ENCODE results near the gene ADAM33. TPM values are rescaled to one million over a fixed set of nuclear protein-coding genes. Genes with fewer than 3 reads are reported as not detected.

Gene ADAM33
- polyA plus RNA-seq, 3 donors, result not detected

- WGBS (ENCODE audit: insufficient coverage), result no CpG with 5 or more reads among the region's 2 CpGs
- Histone ChIP-seq H3K9me3 (replicated peaks in 1 of 2; ENCODE audit: control insufficient read depth in 1 of 2, insufficient read depth in 1 of 2, low read length in 2 of 2) (no peaks in the 10 kb centered on the region), H3K9ac (ENCODE audit: insufficient read depth, low read length, poor library complexity, severe bottlenecking) (no peak overlapping the region), H2AFZ (ENCODE audit: insufficient read depth, low read depth, low read length, poor library complexity, severe bottlenecking) (no peak overlapping the region), H3K27me3 (ENCODE audit: control insufficient read depth in 2 of 2, insufficient read depth in 2 of 2, low read length in 2 of 2) (no peaks in the 10 kb centered on the region), H3K27ac (ENCODE audit: low read depth in 1 of 2, low read length in 2 of 2) (no peak overlapping the region), H3K4me2 (replicated peaks; ENCODE audit: extremely low read depth, low read length, poor library complexity, severe bottlenecking) (no peak overlapping the region), H3K36me3 (replicated peaks in 1 of 2; ENCODE audit: control insufficient read depth in 1 of 2, insufficient read depth in 2 of 2, low read length in 2 of 2) (peaks cover 16 to 76% of the 10 kb centered on the region in 2 donors), H3K79me2 (ENCODE audit: insufficient read depth, low read length) (no peaks in the 10 kb centered on the region), H3K4me3 (replicated peaks in 1 of 3; ENCODE audit: low read depth in 2 of 3, low read length in 3 of 3) (no peak overlapping the region), H4K20me1 (ENCODE audit: insufficient read depth, low read length) (no peaks in the 10 kb centered on the region), H3K4me1 (ENCODE audit: control insufficient read depth in 1 of 2, insufficient read depth in 2 of 2, low read length in 2 of 2) (no peaks in the 10 kb centered on the region)
- Mint-ChIP-seq H3K4me1 (no peaks in the 10 kb centered on the region), H3K9me3 (no peaks in the 10 kb centered on the region), H3K36me3 (peaks cover 56 to 75% of the 10 kb centered on the region in 2 donors), H3K4me3 (no peak overlapping the region), H3K27ac (no peak overlapping the region), H3K27me3 (ENCODE audit: low read depth in 3 of 3) (no peaks in the 10 kb centered on the region)
- TF ChIP-seq CTCF (IDR thresholded peaks at IDR 0.05), result no peak
- DNase-seq, result no peak
- intact Hi-C loops (cut with micrococcal nuclease), result no loop called here
Observed at GRCh38 chr20:3627476-3627875, 54.3 kb downstream of the ADAM33 start.

- H3K9me3 ChIP-seq (replicated peaks in 1 of 2; ENCODE audit: control insufficient read depth in 1 of 2, insufficient read depth in 1 of 2, low read length in 2 of 2), result no peaks in the 10 kb centered on the region
- no peak overlapping the region for H2AFZ ChIP-seq (ENCODE audit: insufficient read depth, low read depth, low read length, poor library complexity, severe bottlenecking)
- Mint-ChIP-seq H3K4me1 (no peaks in the 10 kb centered on the region), H3K27ac (peak overlapping the region in 1 of 7 donors; percentile 24), H3K4me3 (no peak overlapping the region), H3K36me3 (peaks cover 49 to 67% of the 10 kb centered on the region in 2 donors), H3K27me3 (ENCODE audit: low read depth in 3 of 3) (no peaks in the 10 kb centered on the region), H3K9me3 (no peaks in the 10 kb centered on the region)
- intact Hi-C loops (cut with micrococcal nuclease), result no loop called here
- H3K36me3 ChIP-seq (replicated peaks in 1 of 2; ENCODE audit: control insufficient read depth in 1 of 2, insufficient read depth in 2 of 2, low read length in 2 of 2), result peaks cover 13 to 47% of the 10 kb centered on the region in 2 donors
- H3K4me2 ChIP-seq (replicated peaks; ENCODE audit: extremely low read depth, low read length, poor library complexity, severe bottlenecking), result no peak overlapping the region
- H3K4me3 ChIP-seq (replicated peaks in 1 of 3; ENCODE audit: low read depth in 2 of 3, low read length in 3 of 3), result no peak overlapping the region
- no peaks in the 10 kb centered on the region for H3K4me1 ChIP-seq (ENCODE audit: control insufficient read depth in 1 of 2, insufficient read depth in 2 of 2, low read length in 2 of 2)
- TF ChIP-seq CTCF (IDR thresholded peaks at IDR 0.05), result no peak
- no CpG with 5 or more reads among the region's 4 CpGs for WGBS (ENCODE audit: insufficient coverage)
- no peaks in the 10 kb centered on the region for H3K27me3 ChIP-seq (ENCODE audit: control insufficient read depth in 2 of 2, insufficient read depth in 2 of 2, low read length in 2 of 2)
- no peaks in the 10 kb centered on the region for H4K20me1 ChIP-seq (ENCODE audit: insufficient read depth, low read length)
- H3K79me2 ChIP-seq (ENCODE audit: insufficient read depth, low read length), result no peaks in the 10 kb centered on the region
- no peak overlapping the region for H3K27ac ChIP-seq (ENCODE audit: low read depth in 1 of 2, low read length in 2 of 2)
- H3K9ac ChIP-seq (ENCODE audit: insufficient read depth, low read length, poor library complexity, severe bottlenecking), result no peak overlapping the region
- no peak for DNase-seq
Observed at GRCh38 chr20:3622406-3622805, 59.4 kb downstream of the ADAM33 start.

Data from CD14-positive monocyte (primary cell).